Nucleus accumbens (tissue), 56 donors: ENCODE measurements around the gene BANK1.
A peak's percentile ranks its signal among the peaks of the same experiment; 100 is the strongest.

Source experiments
- DNase-seq, 56 donors: peaks; one replicate each; lab custom pipeline; 2025; lab: John Stamatoyannopoulos, UW

BANK1 gene

GRCh38 chr4:102094481-102094880, 304.0 kb downstream of the BANK1 start:
- peak in 1 of 56 donors; percentile 0 for DNase-seq

GRCh38 chr4:102103368-102103767, 312.8 kb downstream of the BANK1 start:
- DNase-seq = no peak

GRCh38 chr4:102104278-102104677, 313.7 kb downstream of the BANK1 start:
- no peak for DNase-seq

GRCh38 chr4:102105983-102106382, 315.5 kb downstream of the BANK1 start:
- DNase-seq = no peak

- DNase-seq = no peak
Measured at GRCh38 chr4:102114118-102114630, 323.6 kb downstream of the BANK1 start.

GRCh38 chr4:102116121-102116520, 325.6 kb downstream of the BANK1 start:
- DNase-seq = no peak

GRCh38 chr4:102120846-102121245, 330.3 kb downstream of the BANK1 start:
- no peak for DNase-seq
